Prostate gland (tissue), 2 donors: Measurements from ENCODE around the gene IFNL3.

ENCODE experiments used
- POLR2A ChIP-seq: fragments of 450-650 bp; IDR thresholded peaks from one replicate; pipeline ENCODE4 v1.6.1; 2016; ENCODE audit warnings: antibody characterized with exemption, mild to moderate bottlenecking
- POLR2AphosphoS5 ChIP-seq: sonication (generic); formaldehyde crosslinking; IDR thresholded peaks from one replicate; pipeline ENCODE4 v1.6.1; 2017; ENCODE audit warnings: antibody characterized with exemption
- TF ChIP-seq, protein P1 (sequence below), 4 experiments: fragments of 200-600 bp in 2 of 4; fragments of 450-650 bp in 2 of 4; sonication (generic) in 2 of 4; IDR thresholded peaks; 1 replicate in 3 of 4; 2 replicates in 1 of 4; pipeline ENCODE4 v1.5.1; 2016 to 2019; ENCODE audit warnings: antibody characterized with exemption in 4 of 4, mild to moderate bottlenecking in 2 of 4, moderate library complexity in 2 of 4

DNA sequence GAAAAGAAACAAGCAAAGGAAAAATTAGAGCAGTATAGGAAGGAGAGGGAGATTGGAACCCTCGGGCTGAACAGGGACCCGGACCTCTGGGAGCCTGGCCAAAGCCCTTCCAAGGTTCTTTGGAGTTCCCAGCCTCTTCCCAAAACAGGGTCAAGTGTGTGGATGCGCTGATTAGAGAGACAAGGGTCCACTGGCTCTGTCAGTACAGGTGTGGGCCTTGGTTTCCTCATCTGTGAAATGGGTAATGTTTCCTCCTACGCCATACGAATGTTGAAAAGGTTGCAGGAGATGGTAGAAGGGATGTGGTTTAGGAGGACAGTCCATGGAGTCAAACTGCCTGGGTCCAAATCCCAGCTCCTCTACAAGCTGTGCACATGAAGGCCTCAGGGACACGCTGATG lies 38.7 kb downstream of the IFNL3 start:
- TF ChIP-seq, protein P1, sequence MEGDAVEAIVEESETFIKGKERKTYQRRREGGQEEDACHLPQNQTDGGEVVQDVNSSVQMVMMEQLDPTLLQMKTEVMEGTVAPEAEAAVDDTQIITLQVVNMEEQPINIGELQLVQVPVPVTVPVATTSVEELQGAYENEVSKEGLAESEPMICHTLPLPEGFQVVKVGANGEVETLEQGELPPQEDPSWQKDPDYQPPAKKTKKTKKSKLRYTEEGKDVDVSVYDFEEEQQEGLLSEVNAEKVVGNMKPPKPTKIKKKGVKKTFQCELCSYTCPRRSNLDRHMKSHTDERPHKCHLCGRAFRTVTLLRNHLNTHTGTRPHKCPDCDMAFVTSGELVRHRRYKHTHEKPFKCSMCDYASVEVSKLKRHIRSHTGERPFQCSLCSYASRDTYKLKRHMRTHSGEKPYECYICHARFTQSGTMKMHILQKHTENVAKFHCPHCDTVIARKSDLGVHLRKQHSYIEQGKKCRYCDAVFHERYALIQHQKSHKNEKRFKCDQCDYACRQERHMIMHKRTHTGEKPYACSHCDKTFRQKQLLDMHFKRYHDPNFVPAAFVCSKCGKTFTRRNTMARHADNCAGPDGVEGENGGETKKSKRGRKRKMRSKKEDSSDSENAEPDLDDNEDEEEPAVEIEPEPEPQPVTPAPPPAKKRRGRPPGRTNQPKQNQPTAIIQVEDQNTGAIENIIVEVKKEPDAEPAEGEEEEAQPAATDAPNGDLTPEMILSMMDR (IDR thresholded peaks at IDR 0.05), result no peak
- TF ChIP-seq POLR2AphosphoS5, result no peak
- TF ChIP-seq POLR2A, result no peak
